ENCODE data around the gene PUS3.
"Not testable (repeated sequence)": the region's sequence is repeated elsewhere in the genome, so short reads cannot be mapped to it uniquely, and the experiment has no call there.

Gene PUS3

GRCh38 chr11:125872138-125872491 is 30.9 kb downstream of the PUS3 start:
- Histone ChIP-seq H3K27ac (no peak overlapping the region), H3K4me2 (no peak overlapping the region)
- no peak for TF ChIP-seq CTCF (conservative IDR thresholded peaks at IDR 0.05; ENCODE audit: low read depth, low read length)

DNA sequence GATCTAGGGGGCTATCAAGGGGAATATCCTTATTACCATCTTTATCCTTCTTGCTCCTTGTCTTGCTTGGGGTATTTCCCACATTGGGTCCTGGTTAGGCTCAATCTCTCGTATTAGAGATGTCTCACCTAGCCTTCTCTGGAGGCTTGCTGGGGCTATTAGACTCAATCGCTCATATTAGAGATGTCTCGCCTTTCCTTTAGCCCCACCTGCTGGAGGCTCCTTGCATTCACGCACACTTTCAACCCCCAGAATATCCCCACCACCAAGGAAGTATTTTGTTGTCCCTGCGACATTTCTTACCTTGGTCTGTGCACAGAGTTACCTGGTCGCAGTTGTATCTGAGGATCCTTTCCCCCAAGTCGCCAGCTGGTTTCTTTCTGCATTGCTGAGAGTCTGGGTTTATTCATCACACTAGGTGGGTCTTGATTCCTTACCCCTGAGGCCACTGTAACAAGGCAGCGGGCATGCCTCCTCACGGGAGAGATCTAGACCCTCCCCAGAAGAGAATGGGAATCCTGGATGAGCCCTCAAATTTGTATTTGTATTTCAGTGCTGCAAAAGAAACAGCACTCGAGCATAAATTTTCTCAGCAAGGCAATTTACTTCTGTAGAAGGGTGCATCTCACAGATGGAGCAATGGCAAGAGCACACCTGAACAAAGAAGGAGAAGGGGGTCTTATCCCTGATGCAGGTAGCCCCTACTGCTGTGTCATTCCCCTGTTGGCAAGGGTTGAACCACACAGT is 31.4 kb downstream of the PUS3 start:
- Histone ChIP-seq H3K4me3 (IDR thresholded peaks at IDR 0.05; ENCODE audit: insufficient read depth, low read depth, low read length) (no peak overlapping the region), H3K27me3 (ENCODE audit: insufficient read depth, low read depth) (no peaks in the 10 kb centered on the region), H3K27ac (no peak overlapping the region), H3K36me3 (ENCODE audit: insufficient read depth) (no peaks in the 10 kb centered on the region), H3K79me2 (ENCODE audit: insufficient read depth, low read depth) (no peaks in the 10 kb centered on the region), H3K4me1 (ENCODE audit: low read depth, poor library complexity, severe bottlenecking) (no peaks in the 10 kb centered on the region), H4K20me1 (ENCODE audit: insufficient read depth) (no peaks in the 10 kb centered on the region), H3K4me2 (no peak overlapping the region), H3K9ac (no peak overlapping the region), H2AFZ (ENCODE audit: low read depth) (no peak overlapping the region)
- TF ChIP-seq CTCF (conservative IDR thresholded peaks at IDR 0.05; ENCODE audit: low read depth, low read length): peak; percentile 46; the same call in 1 of the 2 replicates

More at GRCh38 chr11:125872138-125872491, 30.9 kb downstream of the PUS3 start:
- Histone ChIP-seq H3K4me1 (ENCODE audit: low read depth, poor library complexity, severe bottlenecking) (no peaks in the 10 kb centered on the region), H3K79me2 (ENCODE audit: insufficient read depth, low read depth) (no peaks in the 10 kb centered on the region), H3K27me3 (ENCODE audit: insufficient read depth, low read depth) (no peaks in the 10 kb centered on the region), H4K20me1 (ENCODE audit: insufficient read depth) (no peaks in the 10 kb centered on the region), H3K9ac (no peak overlapping the region), H3K4me3 (IDR thresholded peaks at IDR 0.05; ENCODE audit: insufficient read depth, low read depth, low read length) (no peak overlapping the region), H2AFZ (ENCODE audit: low read depth) (no peak overlapping the region), H3K36me3 (ENCODE audit: insufficient read depth) (no peaks in the 10 kb centered on the region)

DNA sequence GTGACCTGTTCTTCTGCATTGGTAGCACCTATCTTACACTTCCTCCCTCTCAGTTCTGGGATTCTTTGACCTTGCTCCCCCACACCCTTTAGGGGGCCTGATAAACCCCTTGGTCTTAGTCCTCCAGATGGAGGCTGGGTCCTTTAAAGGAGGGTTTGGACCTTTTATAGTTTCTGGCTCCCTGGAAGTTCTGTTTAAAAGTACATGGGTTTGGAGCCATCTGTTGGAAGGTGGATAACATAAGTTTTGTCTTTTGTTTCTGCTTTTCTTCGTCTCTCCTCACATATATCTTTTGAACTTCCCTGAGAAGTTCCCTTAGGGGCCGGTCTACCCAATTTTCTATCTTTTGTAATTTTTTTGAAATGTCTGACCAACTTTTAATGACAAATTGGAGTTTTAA is 33.5 kb downstream of the PUS3 start:
- Histone ChIP-seq H3K27ac (no peak overlapping the region), H4K20me1 (ENCODE audit: insufficient read depth) (no peaks in the 10 kb centered on the region), H3K27me3 (ENCODE audit: insufficient read depth, low read depth) (no peaks in the 10 kb centered on the region), H3K9ac (no peak overlapping the region), H2AFZ (ENCODE audit: low read depth) (no peak overlapping the region), H3K36me3 (ENCODE audit: insufficient read depth) (no peaks in the 10 kb centered on the region), H3K79me2 (ENCODE audit: insufficient read depth, low read depth) (no peaks in the 10 kb centered on the region), H3K4me2 (no peak overlapping the region), H3K4me3 (IDR thresholded peaks at IDR 0.05; ENCODE audit: insufficient read depth, low read depth, low read length) (no peak overlapping the region), H3K4me1 (ENCODE audit: low read depth, poor library complexity, severe bottlenecking) (no peaks in the 10 kb centered on the region)
- TF ChIP-seq CTCF (conservative IDR thresholded peaks at IDR 0.05; ENCODE audit: low read depth, low read length): no peak

GRCh38 chr11:125865354-125865753 is 37.7 kb downstream of the PUS3 start:
- not testable (repeated sequence) for H3K4me1 ChIP-seq (ENCODE audit: low read depth, poor library complexity, severe bottlenecking); H3K4me3 ChIP-seq (IDR thresholded peaks at IDR 0.05; ENCODE audit: insufficient read depth, low read depth, low read length); H3K27ac ChIP-seq; H3K27me3 ChIP-seq (ENCODE audit: insufficient read depth, low read depth); H3K79me2 ChIP-seq (ENCODE audit: insufficient read depth, low read depth); H2AFZ ChIP-seq (ENCODE audit: low read depth); H4K20me1 ChIP-seq (ENCODE audit: insufficient read depth); H3K4me2 ChIP-seq; H3K36me3 ChIP-seq (ENCODE audit: insufficient read depth); H3K9ac ChIP-seq

DNA sequence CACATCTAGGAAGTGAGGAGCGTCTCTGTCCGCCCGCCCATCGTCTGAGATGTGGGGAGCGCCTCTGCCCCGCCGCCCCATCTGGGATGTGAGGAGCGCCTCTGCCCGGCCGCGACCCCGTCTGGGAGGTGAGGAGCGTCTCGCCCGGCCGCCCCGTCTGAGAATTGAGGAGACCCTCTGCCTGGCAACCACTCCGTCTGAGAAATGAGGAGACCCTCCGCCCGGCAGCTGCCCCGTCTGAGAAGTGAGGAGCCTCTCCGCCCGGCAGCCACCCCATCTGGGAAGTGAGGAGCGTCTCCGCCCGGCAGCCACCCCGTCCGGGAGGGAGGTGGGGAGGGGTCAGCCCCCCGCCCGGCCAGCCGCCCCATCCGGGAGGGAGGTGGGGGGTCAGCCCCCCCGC is 40.2 kb downstream of the PUS3 start:
- H3K27me3 ChIP-seq (ENCODE audit: insufficient read depth, low read depth); H3K36me3 ChIP-seq (ENCODE audit: insufficient read depth); H4K20me1 ChIP-seq (ENCODE audit: insufficient read depth); H3K27ac ChIP-seq; H3K4me1 ChIP-seq (ENCODE audit: low read depth, poor library complexity, severe bottlenecking); H2AFZ ChIP-seq (ENCODE audit: low read depth); H3K79me2 ChIP-seq (ENCODE audit: insufficient read depth, low read depth); H3K4me3 ChIP-seq (IDR thresholded peaks at IDR 0.05; ENCODE audit: insufficient read depth, low read depth, low read length); H3K4me2 ChIP-seq; H3K9ac ChIP-seq: not testable (repeated sequence)

DNA sequence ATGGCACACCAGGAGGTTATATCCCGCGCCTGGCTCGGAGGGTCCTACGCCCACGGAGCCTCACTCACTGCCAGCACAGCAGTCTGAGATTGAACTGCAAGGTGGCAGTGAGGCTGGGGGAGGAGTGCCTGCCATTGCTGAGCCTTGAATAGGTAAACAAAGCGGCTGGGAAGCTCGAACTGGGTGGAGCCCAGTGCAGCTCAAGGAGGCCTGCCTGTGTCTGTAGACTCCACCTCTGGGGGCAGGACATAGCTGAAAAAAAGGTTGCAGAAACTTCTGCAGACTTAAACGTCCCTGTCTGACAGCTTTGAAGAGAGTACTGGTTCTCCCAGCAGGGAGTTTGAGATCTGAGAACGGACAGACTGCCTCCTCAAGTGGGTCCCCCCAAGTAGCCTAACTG is 45.3 kb downstream of the PUS3 start:
- H3K27me3 ChIP-seq (ENCODE audit: insufficient read depth, low read depth); H3K36me3 ChIP-seq (ENCODE audit: insufficient read depth); H3K4me1 ChIP-seq (ENCODE audit: low read depth, poor library complexity, severe bottlenecking); H3K9ac ChIP-seq; H4K20me1 ChIP-seq (ENCODE audit: insufficient read depth); H3K4me2 ChIP-seq; H3K79me2 ChIP-seq (ENCODE audit: insufficient read depth, low read depth); H2AFZ ChIP-seq (ENCODE audit: low read depth); H3K27ac ChIP-seq; H3K4me3 ChIP-seq (IDR thresholded peaks at IDR 0.05; ENCODE audit: insufficient read depth, low read depth, low read length): not testable (repeated sequence)
